GM19455 (cell line): ENCODE data around the gene TNFSF13.

Experiments
- ATAC-seq: cut with Tn5 transposase; IDR thresholded peaks from one replicate; pipeline ENCODE4 v1.9.1; 2021; ENCODE audit not compliant: unreplicated experiment

The TNFSF13 gene, protein sequence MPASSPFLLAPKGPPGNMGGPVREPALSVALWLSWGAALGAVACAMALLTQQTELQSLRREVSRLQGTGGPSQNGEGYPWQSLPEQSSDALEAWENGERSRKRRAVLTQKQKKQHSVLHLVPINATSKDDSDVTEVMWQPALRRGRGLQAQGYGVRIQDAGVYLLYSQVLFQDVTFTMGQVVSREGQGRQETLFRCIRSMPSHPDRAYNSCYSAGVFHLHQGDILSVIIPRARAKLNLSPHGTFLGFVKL

DNA sequence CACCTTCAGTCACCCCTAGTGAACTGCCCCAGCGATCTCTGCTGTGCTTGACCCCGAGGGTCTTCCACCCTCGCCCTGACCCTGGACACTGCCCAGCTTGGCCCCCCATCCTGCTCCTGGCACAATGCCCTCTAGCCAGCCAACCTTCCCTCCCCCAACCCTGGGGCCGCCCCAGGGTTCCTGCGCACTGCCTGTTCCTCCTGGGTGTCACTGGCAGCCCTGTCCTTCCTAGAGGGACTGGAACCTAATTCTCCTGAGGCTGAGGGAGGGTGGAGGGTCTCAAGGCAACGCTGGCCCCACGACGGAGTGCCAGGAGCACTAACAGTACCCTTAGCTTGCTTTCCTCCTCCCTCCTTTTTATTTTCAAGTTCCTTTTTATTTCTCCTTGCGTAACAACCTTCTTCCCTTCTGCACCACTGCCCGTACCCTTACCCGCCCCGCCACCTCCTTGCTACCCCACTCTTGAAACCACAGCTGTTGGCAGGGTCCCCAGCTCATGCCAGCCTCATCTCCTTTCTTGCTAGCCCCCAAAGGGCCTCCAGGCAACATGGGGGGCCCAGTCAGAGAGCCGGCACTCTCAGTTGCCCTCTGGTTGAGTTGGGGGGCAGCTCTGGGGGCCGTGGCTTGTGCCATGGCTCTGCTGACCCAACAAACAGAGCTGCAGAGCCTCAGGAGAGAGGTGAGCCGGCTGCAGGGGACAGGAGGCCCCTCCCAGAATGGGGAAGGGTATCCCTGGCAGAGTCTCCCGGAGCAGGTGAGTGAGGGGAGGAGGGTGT lies at the start of gene TNFSF13:
Gene TNFSF13, plus strand, starts transcription at position 207 of the 776 bp plus-strand sequence. Its CDS starts 290 bp downstream, at position 497.
- ATAC-seq, result no peak

DNA sequence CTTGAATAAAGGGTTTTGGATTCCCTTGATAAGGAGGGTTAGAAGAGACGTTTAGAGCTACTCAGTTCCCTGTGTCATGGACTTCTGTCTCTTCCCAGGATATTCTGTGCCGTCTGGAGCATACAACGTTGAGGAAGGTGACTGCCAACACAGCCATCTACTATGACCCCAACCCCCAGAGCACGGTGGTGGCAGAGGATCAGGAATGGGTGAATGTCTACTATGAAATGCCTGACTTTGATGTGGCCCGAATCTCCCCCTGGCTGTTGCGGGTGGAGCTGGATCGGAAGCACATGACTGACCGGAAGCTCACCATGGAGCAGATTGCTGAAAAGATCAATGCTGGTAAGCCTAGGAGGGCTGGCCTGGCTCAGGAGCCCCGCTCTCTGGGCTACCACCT lies 49.7 kb upstream of the TNFSF13 start:
- no peak for ATAC-seq

DNA sequence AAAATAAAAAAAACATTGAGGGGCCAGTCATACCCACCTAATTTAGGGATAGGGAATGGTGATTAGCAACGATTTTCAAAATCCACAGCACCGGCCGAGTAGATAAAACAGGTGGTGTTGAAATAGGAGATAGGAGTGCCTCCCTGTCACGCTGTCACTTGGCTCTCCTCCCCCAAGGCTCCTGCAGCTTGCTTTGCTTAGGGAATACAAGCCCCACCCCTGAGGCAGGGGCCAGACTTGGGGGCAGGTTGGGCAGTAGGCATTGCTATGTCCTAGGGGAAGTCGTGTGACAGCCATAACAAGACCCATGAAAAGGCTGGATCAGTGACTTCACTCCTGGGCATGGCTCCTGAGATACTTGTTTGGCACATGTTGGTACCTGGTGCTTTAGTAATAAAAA lies 48.6 kb upstream of the TNFSF13 start:
- ATAC-seq, result no peak

DNA sequence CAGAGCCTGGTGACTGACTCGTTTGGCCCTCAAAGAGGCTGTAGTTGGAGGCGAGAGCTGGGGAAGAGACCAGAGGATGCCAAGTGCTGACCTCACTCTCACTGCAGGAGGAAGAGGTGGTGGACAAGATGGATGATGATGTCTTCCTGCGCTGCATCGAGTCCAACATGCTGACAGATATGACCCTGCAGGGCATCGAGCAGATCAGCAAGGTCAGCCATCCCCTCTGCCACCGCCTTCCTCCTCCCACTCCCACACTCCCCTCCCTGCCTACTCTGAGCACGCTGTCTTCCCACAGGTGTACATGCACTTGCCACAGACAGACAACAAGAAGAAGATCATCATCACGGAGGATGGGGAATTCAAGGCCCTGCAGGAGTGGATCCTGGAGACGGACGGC lies 47.4 kb upstream of the TNFSF13 start:
- no peak for ATAC-seq

DNA sequence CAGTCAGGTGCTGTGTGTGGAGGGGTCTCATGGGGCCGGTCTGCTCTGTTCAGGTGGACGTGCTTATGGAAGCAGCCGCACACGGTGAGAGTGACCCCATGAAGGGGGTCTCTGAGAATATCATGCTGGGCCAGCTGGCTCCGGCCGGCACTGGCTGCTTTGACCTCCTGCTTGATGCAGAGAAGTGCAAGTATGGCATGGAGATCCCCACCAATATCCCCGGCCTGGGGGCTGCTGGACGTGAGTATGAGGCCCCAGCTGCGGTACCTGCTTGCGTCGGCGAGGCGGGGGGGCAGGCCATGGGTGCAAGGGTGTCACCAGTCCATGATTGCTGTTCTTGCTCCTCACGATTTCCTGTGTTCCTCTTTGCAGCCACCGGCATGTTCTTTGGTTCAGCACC lies 46.4 kb upstream of the TNFSF13 start:
- no peak for ATAC-seq

DNA sequence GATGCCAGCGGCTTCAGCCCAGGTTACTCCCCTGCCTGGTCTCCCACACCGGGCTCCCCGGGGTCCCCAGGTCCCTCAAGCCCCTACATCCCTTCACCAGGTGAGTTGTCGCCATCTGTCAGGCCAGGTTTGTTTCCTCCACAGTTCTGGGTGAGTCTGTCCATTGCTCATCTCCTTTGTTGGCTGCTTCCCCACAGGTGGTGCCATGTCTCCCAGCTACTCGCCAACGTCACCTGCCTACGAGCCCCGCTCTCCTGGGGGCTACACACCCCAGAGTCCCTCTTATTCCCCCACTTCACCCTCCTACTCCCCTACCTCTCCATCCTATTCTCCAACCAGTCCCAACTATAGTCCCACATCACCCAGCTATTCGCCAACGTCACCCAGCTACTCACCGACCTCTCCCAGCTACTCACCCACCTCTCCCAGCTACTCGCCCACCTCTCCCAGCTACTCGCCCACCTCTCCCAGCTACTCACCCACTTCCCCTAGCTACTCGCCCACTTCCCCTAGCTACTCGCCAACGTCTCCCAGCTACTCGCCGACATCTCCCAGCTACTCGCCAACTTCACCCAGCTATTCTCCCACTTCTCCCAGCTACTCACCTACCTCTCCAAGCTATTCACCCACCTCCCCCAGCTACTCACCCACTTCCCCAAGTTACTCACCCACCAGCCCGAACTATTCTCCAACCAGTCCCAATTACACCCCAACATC lies 45.6 kb upstream of the TNFSF13 start:
- no peak for ATAC-seq

DNA sequence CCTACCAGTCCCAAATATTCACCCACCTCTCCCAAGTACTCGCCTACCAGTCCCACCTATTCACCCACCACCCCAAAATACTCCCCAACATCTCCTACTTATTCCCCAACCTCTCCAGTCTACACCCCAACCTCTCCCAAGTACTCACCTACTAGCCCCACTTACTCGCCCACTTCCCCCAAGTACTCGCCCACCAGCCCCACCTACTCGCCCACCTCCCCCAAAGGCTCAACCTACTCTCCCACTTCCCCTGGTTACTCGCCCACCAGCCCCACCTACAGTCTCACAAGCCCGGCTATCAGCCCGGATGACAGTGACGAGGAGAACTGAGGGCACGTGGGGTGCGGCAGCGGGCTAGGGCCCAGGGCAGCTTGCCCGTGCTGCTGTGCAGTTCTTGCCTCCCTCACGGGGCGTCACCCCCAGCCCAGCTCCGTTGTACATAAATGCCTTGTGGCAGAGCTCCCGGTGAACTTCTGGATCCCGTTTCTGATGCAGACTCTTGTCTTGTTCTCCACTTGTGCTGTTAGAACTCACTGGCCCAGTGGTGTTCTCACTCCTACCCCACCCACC lies 44.6 kb upstream of the TNFSF13 start:
- no peak for ATAC-seq

DNA sequence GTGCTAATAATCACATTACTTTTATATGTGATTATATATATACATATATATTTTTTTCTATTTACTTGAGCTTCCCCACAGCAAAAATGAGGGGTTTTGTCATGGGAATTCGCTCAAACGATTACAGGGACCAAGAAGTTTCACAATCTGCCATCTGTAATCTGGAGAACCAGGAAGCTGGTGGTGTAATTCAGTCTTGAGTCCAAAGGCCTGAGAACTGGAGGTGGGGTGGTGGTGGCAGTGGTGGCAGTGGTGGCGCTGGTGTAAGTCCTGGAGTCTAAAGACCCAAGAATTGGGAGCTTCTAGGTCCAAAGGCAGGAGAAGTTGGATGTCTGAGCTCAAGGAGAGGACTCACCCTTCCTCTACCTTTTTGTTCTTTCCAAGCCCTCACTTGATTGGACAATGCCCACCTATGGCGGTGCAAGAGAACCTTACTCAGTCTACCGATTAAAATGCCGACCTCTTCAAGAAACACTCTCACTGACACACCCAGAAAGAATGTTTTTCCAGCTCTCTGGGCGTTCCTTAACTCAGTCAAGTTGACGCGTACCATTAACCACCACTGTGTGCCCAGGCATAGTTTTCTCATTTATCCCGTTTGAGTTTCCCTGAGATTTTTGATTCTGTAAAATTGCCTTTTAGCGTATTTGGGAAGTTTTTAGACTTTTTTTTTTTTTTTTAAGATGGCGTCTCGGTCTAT lies 42.5 kb upstream of the TNFSF13 start:
- no peak for ATAC-seq

DNA sequence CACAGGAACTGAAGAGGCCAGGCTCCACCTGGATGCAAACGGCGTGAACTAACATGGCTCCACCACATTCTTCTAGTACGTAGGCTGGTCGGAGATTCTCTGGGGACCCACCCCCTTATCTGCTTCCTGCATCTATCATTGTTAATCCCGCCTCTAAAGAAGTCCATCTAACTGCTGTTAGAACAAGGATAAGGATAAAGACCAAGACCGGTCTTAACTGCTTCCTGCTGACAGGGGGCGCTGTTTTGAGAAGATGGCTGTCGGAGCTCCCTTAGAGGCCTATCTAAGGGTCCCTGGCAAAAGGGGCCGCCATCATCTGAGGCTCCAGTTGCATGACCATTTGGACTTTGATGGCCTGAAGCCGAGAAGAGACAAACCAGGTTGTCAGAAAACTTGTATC lies 35.5 kb upstream of the TNFSF13 start:
- ATAC-seq, result no peak

DNA sequence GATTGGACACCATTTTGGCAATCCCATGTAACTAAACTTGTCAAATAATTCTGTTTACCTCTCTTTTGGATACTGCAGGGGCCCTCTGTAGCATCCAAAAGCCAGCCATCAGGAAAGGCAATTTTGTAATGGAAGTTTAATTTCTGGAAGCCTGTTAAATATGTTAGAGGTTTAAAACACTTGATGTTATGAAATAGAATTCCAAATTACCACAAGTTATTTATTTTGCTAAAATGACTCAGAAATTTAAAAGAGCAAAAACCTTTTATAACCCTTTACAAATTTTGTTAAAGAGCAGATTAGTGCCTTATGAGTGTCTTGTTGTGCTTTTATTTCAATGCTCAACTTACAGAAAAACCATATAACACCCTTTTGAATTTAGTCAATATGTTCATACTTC lies 29.7 kb upstream of the TNFSF13 start:
- no peak for ATAC-seq

DNA sequence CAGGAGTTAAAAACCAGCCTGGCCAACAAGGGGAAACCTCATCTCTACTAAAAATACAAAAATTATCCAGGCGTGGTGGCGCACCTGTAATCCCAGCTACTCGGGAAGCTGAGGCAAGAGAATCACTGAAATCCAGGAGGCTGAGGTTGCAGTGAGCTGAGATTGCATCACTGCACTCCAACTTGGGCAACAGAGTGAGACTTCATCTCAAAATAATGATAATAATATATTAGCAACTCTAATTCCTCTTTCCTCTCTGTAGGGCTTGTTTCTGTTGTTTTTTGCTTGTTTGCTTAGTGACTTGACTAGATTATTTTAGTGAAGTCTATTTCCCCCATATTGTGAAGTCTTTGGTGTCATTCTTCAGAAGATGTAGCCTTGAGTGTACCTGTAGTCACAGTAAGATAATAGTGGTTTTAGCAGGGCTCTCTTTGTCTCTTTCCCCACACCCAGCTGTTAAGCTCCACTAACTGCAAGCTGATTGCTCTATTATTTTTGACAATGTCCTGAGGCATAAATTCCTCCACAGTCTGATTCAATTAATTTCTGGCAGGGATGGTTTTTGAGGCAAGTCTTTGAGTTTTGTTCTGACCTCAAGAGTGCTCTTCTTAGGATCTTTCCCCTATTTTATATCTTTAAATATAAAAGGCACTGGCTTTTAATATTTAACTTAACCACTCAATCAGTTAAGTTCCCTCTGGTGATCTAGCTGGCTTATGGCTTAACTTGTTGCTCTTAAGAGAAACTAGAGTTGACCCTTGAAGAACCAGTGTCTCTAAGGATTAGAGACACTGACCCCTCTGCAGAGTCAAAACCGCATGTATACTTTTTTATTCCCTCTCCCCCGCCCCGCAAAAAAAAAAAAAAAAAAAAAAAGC lies 28.3 kb upstream of the TNFSF13 start:
- no peak for ATAC-seq

DNA sequence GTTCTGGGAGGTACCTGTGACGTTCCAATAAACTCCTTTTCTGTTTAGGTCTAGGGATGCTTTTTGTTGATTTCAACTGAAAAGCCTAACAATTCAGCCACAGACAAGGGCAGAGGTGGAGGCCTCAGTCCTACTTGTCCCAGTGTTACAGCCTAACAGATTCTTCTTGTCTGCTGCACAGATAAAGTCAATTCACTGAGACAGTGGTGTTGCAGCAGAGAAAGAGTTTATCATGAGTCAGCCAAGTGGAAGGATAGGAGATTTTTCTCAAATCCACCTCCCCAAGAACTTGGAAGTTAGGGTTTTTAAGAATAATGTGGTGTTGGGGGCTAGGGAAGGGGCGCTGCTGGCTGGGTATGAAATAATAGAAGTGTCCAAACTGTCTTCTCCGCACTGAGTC lies 20.5 kb upstream of the TNFSF13 start:
- ATAC-seq, result no peak

DNA sequence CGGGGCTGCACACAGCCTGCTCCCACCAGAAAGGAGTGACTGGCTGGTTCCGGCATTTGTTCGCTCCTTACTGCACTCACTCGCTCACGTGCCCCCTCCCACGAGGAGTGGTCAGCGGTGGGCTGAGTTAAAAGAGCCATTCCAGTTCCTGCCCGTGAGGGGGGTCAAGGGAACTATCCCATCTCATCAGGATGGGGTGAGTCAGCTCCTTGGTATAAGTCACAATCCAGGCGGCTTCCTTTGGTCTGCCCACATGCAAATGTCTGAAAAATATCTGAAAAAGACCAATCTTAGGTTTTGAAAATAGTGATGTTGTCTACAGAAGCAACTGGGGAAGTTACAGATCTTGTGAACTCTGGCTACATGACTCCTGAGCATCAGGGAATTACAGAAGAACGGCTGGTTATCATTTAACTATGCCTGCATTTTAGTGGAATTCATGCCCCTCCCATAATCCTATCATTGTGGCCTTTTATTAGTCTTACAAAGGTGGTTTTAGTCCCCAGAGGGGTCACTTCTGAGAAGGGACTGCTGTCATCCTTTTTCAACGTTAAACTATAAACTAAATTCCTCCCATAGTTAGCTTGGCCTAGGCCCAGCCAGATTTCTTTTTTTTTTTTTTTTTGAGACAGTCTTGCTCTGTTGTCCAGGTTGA lies 19.5 kb upstream of the TNFSF13 start:
- no peak for ATAC-seq

DNA sequence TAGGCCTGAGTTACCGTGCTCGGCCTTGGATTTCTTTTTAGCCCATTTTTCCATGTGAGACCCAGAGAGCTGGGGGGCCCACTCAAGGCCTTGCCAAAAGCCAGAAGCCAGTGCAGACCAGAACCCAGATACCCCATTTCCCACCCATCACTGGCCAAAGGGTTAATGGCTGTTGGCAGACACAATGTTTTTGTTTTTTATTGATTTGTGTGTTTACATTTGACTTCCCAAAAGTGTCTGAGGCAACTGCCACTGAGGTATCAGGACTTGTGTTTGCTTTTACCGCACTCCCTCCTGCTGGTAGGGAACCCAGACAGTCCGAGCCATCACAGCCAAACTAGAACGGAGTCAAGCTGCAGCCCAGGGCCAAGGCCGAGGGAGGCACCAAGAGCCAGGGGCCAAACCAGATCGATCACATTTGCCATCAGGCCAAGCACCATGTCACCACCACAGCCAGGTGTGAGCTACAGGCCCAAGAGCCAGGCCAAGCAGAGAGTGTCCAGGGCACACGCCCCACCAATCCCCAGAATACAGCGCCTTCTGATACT lies 17.4 kb upstream of the TNFSF13 start:
- ATAC-seq, result no peak

DNA sequence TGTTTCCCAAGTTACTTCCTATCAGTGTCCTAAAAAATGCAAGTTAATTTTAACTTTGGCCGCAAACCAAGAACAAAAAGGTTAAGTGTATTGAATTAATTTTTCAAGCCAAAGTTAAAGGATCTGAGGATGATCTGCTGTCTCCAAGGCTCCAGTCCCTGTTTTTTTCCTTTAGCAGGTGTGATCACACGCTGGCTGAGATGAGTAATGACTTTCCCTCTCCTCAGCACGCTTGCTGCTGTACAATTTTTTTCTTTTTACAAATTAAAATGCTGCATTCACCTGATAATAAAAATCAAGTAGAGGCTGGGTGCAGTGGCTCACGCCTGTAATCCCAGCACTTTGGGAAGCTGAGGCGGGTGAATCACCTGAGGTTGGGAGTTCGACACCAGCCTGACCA lies 13.6 kb upstream of the TNFSF13 start:
- ATAC-seq, result no peak

DNA sequence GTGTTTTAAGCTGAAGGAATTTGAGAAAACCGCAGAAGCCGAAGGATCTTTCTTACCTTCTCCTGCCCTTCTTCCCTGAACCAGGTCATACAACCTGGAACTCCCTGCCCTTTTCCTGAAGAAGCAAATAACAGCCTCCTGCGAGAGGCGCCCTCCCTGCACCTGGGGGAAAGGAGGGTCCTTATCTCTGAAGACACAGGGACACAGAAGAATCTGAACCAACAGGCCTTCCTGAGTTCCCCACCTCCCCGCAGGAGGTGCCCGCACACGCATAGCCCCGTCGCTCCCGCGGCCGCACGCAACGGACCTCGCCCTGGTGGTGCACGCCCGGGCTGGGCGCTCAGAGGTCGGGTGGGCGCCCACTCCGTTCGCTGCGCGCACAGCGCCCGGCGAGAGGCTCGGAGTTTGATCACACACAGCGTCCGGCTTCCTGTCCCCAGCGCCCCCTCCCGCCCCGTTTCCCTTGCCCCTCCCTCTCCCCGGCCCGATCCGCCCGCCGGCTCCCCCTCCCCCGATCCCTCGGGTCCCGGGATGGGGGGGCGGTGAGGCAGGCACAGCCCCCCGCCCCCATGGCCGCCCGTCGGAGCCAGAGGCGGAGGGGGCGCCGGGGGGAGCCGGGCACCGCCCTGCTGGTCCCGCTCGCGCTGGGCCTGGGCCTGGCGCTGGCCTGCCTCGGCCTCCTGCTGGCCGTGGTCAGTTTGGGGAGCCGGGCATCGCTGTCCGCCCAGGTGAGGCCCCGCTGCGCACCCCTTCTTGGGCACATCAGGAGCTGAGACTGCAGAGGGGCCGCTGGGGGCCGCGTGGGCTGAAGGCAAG lies 9.8 kb upstream of the TNFSF13 start, which contains the start of gene TNFSF12:
Gene TNFSF12, plus strand, starts transcription at position 474 of the 816 bp plus-strand sequence. Its CDS starts 96 bp downstream, at position 570.
- no peak for ATAC-seq

DNA sequence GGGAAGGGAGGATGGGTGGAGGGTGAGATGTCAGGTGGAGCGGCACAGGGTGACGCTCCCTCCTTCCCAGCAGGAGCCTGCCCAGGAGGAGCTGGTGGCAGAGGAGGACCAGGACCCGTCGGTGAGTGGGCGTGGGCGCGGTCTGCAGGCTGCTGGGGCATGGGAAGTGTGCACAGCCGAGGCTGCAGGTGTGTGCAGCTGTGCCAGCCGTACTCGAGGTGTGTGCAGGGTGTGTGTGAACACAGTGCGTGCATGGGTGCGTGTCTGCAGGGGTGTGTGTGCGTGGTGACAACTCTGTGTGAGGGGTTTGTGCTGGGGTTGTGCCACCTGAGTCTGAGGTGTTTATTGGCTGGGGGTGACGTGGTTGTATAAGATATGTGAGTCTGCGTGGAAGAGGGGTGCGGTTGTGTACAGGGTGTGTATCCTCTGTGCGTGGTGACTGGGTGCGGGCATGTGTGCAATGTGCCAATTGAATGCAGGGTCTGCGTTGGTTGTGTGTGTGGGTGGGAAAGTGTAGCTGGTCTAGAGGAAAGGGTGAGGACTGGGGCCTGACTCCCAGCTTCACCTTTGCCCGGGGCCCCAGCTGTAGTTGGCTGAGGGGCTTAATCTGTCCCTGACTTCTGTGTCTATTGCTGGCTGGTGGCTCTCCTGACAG lies 9.0 kb upstream of the TNFSF13 start:
- no peak for ATAC-seq

DNA sequence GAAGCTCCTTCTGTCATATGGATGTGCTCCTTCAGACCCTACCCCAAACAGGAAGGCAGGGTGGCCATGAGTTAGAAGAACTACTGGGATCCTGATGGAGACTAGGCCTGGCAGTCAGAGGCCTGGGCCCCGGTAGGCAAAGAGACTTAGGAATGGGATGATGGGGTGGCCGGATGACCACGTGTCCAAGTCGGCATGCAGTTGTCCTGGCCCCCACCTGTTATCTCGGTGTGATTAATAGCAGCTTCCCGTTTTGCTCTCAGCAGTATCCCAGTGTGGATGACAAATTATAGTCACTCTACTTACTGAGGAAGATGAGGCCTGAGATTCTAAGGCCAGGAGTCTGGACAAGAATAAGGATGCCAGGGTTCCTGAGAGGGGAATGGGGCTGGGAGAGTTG lies 8.2 kb upstream of the TNFSF13 start:
- no peak for ATAC-seq
